ENCODE data around the gene MSMB. TPM values are rescaled to one million over a fixed set of nuclear protein-coding genes. Genes with fewer than 3 reads are reported as not detected.

MSMB gene
- total and polyA plus RNA-seq, 2 of the 8 experiments (the other 6 are each of a cell fraction or from before 2014, with no cell fraction given), result not detected

DNA sequence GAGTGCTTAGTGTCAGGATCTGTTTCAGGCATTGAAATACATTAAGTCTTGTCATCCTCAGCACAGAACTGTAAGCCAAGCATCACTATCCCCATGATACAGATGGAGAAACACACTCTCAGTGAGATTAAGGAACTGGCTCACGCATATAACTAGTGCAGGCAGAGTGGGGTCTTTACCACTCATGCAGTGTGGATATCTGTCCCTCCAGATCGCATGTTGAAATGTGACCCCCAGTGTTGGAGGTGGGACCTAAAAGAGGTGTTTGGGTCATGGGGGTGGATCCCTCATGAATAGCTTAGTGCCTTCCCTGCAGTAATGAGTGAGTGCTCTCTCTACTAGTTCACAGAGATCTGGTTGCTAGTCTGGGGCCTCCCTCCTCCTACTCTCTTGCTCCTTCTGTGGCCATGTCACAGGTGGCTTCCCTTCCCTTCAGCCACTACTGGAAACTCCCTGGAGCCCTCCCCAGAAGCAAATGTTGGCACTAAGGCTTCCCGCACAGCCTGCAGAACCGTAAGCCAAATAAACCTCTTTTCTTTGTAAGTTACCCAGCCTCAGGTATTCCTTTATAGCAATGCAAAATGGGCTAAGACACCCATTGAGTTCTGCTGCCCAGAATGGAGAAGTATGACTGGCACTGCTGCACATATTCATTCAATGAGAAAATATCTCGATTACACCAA, 31.8 kb upstream of the MSMB start:
- H3K9ac ChIP-seq (replicated peaks in 1 of 4; ENCODE audit: extremely low read depth in 1 of 4, low read depth in 3 of 4, low read length in 3 of 4), result no peak overlapping the region
- H3K18ac ChIP-seq (ENCODE audit: extremely low read depth, low read length), result no peak overlapping the region
- H2BK12ac ChIP-seq (ENCODE audit: low read depth, low read length), result no peak overlapping the region
- H3K79me2 ChIP-seq (ENCODE audit: control insufficient read depth in 1 of 2, insufficient read depth in 2 of 2, low read length in 2 of 2), result no peaks in the 10 kb centered on the region
- DNase-seq (ENCODE audit: low read depth in 1 of 2, low spot score in 2 of 2) (no peak), FAIRE-seq (no peak)
- no peak overlapping the region for H2BK5ac ChIP-seq (ENCODE audit: low read depth, low read length)
- H4K91ac ChIP-seq (replicated peaks; ENCODE audit: insufficient read length, low read length), result no peak overlapping the region
- H3K79me1 ChIP-seq (ENCODE audit: low read depth, low read length), result no peaks in the 10 kb centered on the region
- H3K4me1 ChIP-seq (replicated peaks in 1 of 4; ENCODE audit: control insufficient read depth in 3 of 4, insufficient read depth in 4 of 4, low read length in 3 of 4), result peaks cover 0 to 3% (median 0%) of the 10 kb centered on the region in 4 experiments; a peak in 1 of 7 replicates
- no peaks in the 10 kb centered on the region for H4K20me1 ChIP-seq (replicated peaks in 1 of 2; ENCODE audit: control insufficient read depth in 1 of 2, insufficient read depth in 2 of 2, low read length in 2 of 2)
- H2BK20ac ChIP-seq (ENCODE audit: low read length), result no peak overlapping the region
- no peak overlapping the region for H3K4me2 ChIP-seq (ENCODE audit: insufficient read depth in 1 of 2, low read depth in 2 of 2, low read length in 2 of 2)
- no peak overlapping the region for H3K27ac ChIP-seq (ENCODE audit: low read depth, low read length)
- no peak overlapping the region for H4K5ac ChIP-seq (ENCODE audit: insufficient read length, low read depth, low read length)
- POLR2A ChIA-PET (ENCODE audit: partially characterized antibody), result no interaction called here
- H2AK5ac ChIP-seq (ENCODE audit: low read depth, low read length), result no peak overlapping the region
- no peak overlapping the region for H2BK15ac ChIP-seq (ENCODE audit: low read length)
- H4K8ac ChIP-seq (ENCODE audit: extremely low read depth, insufficient read depth, low read length), result no peak overlapping the region
- no peak overlapping the region for H3K4ac ChIP-seq (replicated peaks; ENCODE audit: insufficient read length, low read depth, low read length)
- no peak overlapping the region for H3K56ac ChIP-seq (replicated peaks; ENCODE audit: insufficient read length, low read depth, low read length)
- CTCF ChIA-PET (ENCODE audit: partially characterized antibody), result interaction anchor here (0.6 to 1.3 kb wide), 3 partner anchors 9 to 149 kb away, joined by 3 to 4 read pairs (median 3); no protein-coding TSS in a partner anchor
- H2BK120ac ChIP-seq (replicated peaks; ENCODE audit: low read depth, low read length), result no peak overlapping the region
- 90% methylated on average over 5 of the region's 5 CpGs; no CpG with 5 or more reads in 1 of the 2 experiments for WGBS, 2 experiments (ENCODE audit: extremely low coverage in 1 of 2, insufficient coverage in 1 of 2, insufficient read length in 1 of 2, insufficient replicate concordance in 2 of 2, low coverage in 1 of 2, low lambda C conversion rate in 2 of 2, missing lambda C conversion rate in 1 of 2)
- no peak overlapping the region for H3K14ac ChIP-seq (ENCODE audit: insufficient read length)
- H3K27me3 ChIP-seq (replicated peaks in 1 of 4; ENCODE audit: control insufficient read depth in 3 of 4, extremely low read depth in 1 of 4, insufficient read depth in 3 of 4, low read length in 3 of 4), result no peaks in the 10 kb centered on the region
- no peak overlapping the region for H3K4me3 ChIP-seq (ENCODE audit: extremely low read depth in 1 of 4, insufficient read depth in 2 of 4, low read depth in 3 of 4, low read length in 4 of 4)
- no peaks in the 10 kb centered on the region for H3K9me3 ChIP-seq (ENCODE audit: insufficient read depth in 2 of 2, low read depth in 1 of 2, low read length in 1 of 2)
- H3K36me3 ChIP-seq (ENCODE audit: control insufficient read depth in 2 of 4, insufficient read depth in 4 of 4, low read length in 3 of 4), result no peaks in the 10 kb centered on the region
- H3K23me2 ChIP-seq (ENCODE audit: low read depth, low read length), result no peaks in the 10 kb centered on the region
- no peak overlapping the region for H2AFZ ChIP-seq (ENCODE audit: low read length)
- no peak overlapping the region for H3K23ac ChIP-seq (ENCODE audit: insufficient read length)
- TF ChIP-seq SRF (IDR thresholded peaks at IDR 0.05; ENCODE audit: low read depth, low read length) (no peak), SIRT6 (IDR thresholded peaks at IDR 0.05; ENCODE audit: low read length) (no peak), YY1 (IDR thresholded peaks at IDR 0.05; ENCODE audit: low read depth, low read length) (no peak), RBBP5 (IDR thresholded peaks at IDR 0.05; ENCODE audit: borderline replicate concordance, low read depth, low read length) (no peak), KDM1A (IDR thresholded peaks at IDR 0.05; ENCODE audit: borderline replicate concordance, low read length) (no peak), EP300 (IDR thresholded peaks at IDR 0.05; ENCODE audit: borderline replicate concordance in 1 of 2, low read depth in 2 of 2, low read length in 2 of 2) (no peak), NRF1 (IDR thresholded peaks at IDR 0.05; ENCODE audit: low read depth, low read length) (no peak), HDAC6 (IDR thresholded peaks at IDR 0.05; ENCODE audit: low read depth, low read length) (no peak), BCL11A (IDR thresholded peaks at IDR 0.05; ENCODE audit: low read depth in 2 of 2, low read length in 2 of 2) (no peak), CREB1 (IDR thresholded peaks at IDR 0.05) (no peak)
- TF ChIP-seq, protein P1, sequence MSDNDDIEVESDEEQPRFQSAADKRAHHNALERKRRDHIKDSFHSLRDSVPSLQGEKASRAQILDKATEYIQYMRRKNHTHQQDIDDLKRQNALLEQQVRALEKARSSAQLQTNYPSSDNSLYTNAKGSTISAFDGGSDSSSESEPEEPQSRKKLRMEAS (IDR thresholded peaks at IDR 0.05), result no peak
- TF ChIP-seq, protein P2, sequence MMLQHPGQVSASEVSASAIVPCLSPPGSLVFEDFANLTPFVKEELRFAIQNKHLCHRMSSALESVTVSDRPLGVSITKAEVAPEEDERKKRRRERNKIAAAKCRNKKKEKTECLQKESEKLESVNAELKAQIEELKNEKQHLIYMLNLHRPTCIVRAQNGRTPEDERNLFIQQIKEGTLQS (IDR thresholded peaks at IDR 0.05; ENCODE audit: insufficient read depth, low read depth, low read length), result no peak

Data from H1 (cell line).